Activated T-helper 1 cell treated with anti-CD3 and anti-CD28 coated beads, Interleukin-2, amount 50 U/mL, for 16 hours (primary cell): ENCODE data around the gene YIPF4.
"Not testable (repeated sequence)": the region's sequence is repeated elsewhere in the genome, so short reads cannot be mapped to it uniquely, and the experiment has no call there.

Source experiments
- DNase-seq, 2 donors: peaks; one replicate each; pipeline ENCODE4 v3.0.0-alpha.2; 2020; ENCODE audit warnings: low read depth in 1 of 2, low spot score in 1 of 2

The YIPF4 gene

DNA sequence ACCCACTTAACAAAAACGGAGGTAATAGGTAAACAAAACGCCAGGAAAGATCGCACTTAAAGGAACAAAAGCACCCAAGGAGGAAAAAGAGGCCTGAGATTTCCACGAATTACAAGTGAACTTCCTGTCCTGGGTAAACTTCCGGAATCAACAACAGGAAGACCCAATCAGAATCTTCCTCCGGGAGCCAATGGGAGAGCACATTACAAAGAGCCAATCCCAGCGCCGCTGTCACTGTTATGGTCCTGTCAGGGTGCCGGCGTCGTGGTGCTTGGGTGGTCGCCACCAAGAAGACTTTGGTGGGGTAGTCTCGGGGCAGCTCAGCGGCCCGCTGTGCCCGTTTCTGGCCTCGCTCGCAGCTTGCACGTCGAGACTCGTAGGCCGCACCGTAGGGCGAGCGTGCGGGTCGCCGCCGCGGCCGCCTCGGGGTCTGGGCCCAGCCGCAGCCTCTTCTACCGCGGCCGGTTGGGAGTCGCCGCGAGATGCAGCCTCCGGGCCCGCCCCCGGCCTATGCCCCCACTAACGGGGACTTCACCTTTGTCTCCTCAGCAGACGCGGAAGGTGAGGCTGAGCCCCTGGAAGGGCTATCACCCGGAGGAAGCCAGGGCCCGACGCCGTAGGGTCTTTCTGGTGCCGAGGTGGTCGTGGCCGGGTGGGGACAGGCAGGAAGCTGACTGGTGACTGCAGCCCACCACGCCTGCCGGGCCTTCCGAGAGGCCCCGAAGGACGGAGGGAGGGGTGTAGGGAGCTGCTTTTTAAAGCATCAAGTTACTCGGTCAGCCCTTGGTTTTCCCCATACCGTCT lies at the start of gene YIPF4:
TSS of gene YIPF4 (plus strand) at position 231 of the 804 bp plus-strand sequence. CDS start at position 483, 252 bp downstream.
- DNase-seq, result peak; percentile 71 to 75

DNA sequence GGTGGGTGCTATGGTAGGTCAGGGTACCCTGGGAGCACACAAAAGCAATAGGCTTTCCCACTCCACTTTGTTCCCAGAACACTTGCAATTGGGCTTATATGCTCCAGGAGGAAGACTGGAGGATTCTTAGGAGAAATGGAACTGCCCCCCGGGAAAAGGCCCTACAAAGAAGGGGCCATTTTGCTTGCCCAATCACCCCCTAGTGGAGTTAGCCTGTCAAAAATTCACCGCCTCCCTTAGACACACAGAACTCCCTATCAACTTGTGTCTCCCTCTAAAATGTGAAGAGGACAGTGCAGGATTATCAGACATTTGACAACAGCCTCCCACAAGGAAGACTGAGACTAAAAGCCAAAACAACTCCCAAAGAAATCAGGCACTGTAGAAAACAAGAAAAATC lies 49.5 kb upstream of the YIPF4 start:
- DNase-seq, result no peak

DNA sequence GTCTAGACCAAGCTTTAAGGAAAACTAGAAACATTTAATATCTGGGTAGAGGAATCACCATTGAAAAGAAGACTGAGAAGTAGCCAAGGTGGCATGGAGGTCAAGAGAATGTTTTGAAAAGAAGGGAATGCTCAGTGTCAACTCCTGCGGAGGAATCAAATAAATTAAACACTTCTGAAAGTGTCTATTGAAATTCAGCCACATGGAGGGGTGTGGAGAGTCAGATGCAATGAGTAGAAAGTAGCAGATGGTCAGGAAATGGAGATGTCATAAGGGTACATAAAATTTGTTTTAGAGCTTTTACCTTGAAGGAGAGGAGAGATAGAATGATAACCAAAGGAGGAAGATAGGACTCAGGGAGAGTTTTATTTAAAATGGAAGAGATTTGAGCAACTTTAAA lies 48.1 kb upstream of the YIPF4 start:
- DNase-seq, result no peak

DNA sequence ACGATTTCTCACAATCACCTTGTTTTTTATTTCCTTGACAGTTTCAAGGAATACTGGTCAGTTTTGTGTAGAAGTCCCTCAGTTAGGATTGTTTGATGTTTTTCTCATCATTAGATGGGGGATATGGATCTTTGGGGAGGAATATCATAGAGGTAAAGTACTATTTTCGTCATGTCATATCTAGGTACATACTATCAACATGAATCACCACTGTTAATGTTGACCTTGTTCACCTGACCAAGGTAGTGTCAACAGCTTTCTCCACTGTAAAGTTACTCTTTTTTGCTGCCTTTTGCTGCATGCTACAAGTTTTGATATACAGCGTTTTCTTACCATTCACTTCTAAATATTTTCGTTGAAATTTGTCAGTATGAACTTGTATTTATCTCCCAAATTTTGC lies 45.7 kb upstream of the YIPF4 start:
- DNase-seq, result no peak

DNA sequence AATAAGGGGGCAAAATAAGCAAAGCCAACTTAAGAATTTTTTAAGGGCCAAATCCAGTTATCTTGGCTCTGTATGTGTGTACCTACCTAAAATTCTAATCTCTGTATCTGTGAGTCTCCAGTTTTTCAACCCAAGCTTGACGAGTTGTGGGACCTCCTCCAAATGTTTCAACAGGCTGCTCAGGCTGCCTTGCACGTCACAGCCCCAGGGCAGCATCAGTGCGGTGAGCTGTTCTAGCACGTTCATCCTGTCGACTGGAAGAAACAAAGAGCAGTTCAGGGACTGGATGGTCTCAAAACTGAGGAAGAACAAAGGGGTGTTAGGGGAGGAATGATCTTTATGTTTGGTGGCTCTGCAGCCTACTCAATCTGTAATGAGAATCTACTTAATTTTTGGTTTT lies 42.4 kb upstream of the YIPF4 start:
- DNase-seq, result no peak

DNA sequence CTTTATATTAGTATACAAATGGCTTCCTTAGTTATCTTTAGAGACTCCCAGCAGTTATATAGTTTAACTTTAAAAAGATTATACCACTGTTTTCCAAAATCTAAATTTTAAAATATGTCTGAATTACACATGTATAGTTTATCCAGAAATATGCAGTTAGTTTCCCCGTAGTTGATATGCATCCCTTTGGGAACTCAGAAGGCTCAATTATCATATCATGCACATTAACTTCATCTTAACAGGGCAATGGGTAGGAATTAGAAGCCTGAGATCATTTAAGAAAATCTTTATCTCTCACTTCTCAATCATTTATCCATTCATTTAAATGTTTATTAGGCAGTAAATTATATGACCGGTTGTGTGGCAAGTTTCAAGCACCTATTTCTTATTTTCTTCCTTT lies 40.2 kb upstream of the YIPF4 start:
- no peak for DNase-seq

DNA sequence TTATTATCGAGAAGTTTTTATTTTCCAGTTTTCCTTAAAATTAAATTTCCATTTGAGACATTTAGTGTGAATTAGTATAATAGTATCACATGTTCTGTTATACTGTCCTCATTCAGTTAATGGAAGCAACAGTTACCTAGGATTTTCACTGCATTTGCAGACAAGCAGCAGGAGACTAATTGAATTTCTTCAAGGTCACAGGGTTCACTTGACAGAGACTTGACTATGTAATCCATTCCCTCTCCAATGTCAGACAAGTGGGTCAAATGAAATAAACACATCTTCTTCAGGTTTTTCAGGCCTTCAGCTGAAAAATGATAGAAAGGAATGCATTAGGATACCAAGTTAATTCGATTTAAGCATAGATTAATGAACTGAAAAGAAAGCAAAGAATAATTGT lies 39.7 kb upstream of the YIPF4 start:
- no peak for DNase-seq

DNA sequence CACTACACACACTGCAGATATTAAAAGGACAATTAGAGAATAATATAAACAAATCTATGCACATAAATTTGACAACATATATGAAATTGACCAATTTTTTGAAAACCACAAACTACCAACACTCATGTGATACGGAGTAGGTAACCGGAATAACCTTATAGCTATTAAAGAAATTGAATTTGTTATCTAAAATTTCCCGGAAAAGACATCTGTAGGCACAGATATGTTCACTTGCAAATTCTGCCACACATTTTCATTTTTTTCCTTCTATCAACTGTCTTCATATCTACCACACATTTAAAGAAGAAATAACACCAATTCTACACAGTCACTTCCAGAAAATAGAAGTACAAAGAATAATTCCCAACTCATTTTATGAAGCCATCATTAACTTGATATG lies 35.4 kb upstream of the YIPF4 start:
- no peak for DNase-seq

DNA sequence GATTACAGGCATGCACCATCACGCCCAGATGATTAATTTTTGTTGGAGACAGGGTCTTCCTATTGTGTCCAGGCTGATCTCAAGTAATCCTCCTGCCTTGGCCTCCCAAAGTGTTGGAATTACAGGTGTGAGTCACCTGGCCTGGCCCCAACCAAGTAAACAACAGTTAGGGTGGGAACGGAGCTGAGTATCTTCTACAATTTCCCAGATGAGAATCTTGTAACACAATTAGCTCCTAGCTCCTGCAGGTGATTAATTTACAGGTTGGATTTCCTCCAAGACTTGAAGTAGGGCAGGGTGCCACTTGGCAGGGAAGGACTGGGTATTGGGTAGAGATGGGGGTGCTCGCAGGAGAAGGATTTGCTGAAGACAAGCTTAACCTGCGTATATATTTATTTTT lies 30.8 kb upstream of the YIPF4 start:
- no peak for DNase-seq

DNA sequence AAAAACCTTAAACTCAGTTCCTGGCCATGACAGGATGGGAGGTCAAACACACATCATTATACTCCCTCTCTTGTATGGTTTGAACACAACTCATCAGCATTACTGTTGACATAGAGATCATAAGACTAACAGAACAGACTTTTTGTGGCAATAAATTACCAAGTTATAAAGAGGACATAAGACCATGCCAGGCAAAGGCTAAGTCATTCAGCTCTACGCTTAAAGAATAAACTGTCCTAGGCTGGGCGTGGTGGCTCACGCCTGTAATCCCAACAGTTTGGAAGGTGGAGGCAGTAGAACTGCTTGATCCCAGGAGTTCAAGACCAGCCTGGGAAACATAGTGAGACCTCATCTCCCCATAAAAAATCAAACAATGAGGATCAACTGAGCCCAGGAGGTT lies 29.4 kb upstream of the YIPF4 start:
- no peak for DNase-seq

DNA sequence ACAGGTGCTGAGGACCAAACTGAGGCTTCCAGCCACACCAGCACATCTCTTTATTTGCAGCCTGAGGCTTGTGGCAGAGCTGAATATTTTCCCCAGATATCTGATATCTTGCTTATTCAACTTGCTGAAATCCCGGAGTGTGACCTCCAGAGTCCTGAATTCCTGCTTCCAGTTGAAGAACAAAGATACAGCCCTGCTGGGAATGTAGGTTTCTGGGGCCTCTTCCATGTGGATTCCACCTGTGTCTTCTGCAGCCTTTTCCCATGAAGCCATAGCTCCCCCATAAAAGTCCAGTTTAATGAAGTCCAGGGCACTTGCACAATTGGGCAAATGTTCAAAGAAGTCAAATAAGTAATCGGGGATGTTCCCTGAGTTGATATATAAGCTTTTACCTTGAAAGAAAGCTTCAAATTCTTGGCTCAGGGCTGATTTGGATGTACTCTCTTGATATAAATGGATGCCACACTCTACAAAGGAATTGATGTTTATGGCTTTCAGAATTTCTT lies 27.9 kb upstream of the YIPF4 start:
- no peak for DNase-seq

DNA sequence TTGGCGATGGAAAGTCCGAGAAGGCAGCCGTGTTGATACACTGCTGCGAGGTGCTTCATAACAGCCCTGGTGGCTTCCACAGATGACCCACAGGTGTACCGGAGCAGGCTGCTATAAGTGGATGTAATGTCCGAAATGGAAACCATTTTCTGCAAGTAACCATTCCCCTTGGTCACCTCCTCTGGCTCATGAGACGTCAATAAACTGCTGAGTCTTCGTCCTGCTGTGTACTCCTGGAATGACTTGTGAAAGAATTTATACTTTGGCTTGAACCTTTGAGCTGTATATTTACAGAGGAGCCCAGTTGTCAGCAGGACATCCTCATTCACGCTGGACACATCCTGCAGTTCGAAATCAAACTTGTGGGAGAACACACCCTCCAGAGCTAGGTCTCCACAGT lies 27.4 kb upstream of the YIPF4 start:
- DNase-seq, result no peak

DNA sequence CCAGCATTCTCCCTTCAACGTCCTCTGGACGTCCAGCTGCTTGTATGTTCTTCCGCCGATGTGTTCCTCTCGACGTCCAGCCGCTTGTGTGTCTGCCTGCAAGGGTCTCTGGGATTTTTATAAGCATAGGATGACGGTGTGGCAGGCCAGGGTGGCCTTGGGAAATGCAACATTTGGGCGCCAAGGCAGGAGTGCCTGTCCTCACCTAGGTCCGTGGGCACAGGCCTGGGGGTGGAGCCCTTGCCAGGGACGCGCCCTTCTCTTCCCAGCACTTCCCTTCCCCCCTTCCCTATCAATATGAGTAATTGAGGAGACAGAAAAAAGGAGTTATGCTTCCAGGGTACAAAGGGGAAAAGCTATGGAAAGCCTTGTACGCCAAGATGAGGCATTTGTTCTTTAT lies 19.5 kb upstream of the YIPF4 start:
- no peak for DNase-seq

DNA sequence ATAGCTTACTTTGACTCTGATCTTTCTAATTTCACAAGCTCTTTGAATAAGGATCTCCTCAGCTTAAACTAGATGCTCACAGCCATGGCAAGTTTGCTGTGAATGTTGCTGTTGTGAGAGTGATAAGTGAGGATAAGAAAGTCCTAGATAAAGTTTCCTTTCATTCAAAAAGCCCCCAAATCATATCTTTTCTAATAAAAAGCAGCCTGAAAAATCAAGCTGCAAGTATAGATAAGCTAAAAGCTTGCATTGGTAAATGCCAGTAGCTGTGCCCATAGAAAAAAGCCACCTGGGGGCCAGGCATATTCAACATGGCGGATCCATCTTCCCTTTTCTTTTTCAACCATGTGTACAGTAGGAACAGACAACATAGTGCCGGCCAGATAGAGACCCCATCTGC lies 17.3 kb upstream of the YIPF4 start:
- no peak for DNase-seq

DNA sequence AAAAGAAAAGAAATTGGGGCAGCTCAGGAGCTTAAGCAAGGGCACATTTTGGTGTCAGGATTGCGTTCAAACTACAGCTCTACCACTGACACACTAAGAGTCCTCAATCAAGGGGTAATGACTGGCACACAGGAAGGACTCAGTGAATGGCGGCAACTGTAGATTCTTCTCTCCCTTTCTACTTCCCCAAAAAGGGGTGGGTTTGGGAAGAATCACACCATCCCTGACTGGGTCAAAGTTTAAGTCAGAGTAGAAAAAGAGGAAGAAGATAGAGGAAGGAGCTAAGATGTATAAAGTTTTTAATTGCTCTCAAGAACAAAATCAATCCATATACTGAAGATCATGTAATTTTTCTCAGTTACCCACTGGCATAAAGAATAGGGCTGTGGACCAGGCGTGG lies 15.6 kb upstream of the YIPF4 start:
- no peak for DNase-seq

DNA sequence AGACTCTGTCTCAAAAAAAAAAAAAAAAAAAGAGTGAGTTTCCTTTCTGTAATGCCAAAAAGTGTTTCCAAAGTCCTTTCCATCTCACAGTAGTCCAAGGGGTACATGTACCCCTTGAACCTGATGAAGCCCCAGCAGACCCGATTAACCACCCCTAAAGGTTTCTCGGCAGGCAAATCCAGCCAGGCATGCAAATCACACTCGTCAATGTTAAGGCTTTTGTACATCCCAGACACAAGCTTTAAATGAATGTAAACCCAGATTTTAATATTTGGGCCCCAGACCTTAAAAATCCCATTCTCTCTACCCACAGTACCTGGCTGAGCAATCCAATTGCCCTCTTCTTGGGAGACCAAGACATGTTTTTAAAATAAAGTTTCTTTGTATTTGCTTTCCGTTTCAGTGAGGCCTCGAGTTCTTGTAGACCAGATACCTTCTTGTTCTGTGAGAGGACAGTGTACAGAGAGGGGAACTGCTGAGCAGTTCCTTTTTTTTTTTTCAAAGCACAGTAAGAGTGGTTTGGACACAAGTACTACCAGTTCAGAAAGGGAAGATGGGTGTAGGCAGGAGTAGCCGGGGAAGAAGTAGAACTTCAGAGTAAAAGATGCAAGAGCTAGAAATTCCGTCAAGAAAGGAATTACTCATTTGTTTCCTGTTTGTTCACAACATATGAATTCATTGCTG lies 13.1 kb upstream of the YIPF4 start, which contains the start of gene NLRC4:
TSS of gene NLRC4 (minus strand) at position 465 of the 684 bp plus-strand sequence. CDS start 8,111 bp downstream, outside the sequence.
- DNase-seq, result no peak

DNA sequence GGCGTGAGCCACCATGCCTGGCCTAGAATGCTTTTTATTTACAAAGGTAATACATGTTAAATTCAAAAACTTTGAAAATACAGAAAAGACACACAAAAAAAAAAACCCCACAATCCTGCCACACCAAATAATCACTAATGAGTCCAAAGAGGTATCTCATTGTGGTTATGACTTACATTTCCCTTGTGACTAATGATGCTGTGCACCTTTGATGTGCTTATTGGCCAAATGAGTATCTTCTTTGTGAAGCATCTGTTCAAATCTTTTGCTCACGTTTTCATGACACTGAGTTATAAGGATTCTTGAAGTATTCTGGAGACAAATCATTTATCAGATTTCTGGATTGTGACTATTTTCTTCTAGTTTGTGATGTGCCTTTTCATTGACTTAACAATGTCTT lies 6.6 kb upstream of the YIPF4 start:
- DNase-seq, result no peak

DNA sequence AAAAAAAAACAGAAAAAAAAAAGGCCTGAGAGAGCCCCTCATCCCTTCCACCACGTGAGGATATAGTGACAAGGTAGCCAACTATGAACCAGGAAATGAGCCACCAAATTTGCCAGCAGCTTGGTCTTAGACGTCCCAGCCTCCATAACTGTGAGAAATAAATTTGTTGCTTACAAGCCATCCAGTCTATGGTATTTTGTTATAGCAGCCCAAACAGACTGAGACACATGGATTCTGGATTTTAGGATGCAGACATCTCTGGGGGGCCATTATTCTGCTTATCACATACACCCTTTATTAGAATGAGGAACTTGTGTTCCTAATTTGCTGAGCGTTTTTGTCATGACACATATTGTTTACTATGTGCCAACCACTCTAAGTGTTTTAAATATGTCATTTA lies 5.4 kb upstream of the YIPF4 start:
- no peak for DNase-seq

DNA sequence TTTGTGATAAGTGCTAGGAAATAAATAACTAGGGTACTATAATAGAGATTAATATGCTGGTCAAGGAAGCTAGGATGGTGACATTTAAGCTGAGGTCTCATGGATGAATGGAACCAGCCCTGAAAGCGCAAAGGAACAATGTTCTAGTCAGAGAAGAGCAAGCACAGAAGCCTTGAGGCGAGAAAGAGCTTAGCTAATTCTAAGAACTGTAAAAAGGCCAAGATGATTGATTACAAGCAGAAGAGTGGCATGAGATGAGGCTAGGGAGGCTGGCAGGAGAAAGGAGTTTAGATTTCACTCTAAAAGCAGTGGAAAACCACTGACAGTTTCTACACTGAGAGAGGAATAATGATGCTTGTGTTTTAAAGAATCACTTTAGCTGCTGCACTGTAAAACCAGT lies 3.4 kb upstream of the YIPF4 start:
- no peak for DNase-seq

DNA sequence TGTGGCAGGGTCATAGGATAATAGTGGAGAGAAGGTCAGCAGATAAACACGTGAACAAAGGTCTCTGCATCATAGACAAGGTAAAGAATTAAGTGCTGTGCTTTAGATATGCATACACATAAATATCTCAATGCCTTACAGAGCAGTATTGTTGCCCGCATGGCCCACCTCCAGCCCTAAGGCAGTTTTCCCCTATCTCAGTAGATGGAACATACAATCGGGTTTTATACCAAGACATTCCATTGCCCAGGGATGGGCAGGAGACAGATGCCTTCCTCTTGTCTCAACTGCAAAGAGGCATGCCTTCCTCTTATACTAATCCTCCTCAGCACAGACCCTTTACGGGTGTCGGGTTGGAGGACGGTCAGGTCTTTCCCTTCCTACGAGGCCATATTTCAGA lies 1.9 kb upstream of the YIPF4 start:
- DNase-seq, result not testable (repeated sequence)

DNA sequence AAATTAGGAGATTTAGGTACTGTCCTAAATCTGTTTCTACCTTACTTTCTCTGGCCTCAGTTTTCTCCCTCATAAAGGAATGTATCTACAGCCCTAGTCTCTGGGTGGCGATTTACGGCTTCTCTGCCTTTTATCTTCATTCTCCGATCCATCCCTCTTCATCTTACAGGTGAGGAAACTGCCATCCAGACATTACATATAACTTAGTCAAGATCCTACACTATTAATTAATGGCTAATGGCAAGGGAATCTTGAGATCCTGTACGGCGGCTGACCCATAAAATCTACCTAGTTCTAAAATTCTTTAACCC lies 386 bp upstream of the YIPF4 start:
- DNase-seq, result no peak

DNA sequence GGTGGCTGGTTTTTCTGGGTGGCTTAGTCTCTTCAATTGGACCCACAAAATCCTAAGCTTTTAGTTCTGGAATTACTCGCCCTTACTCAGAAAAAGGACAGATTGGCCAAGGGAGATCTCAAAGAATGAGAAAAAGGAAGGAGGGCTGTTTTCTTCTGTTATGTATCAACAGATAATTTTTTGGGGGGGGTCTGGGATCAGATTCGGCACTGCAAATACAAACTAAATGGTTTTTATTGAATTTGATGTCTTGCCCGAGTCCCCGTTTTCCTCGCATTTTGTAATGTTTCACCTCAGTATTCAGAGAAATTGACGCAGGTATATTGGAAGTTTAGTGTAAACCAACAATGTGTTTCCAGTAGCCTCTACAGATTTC lies 762 bp downstream of the YIPF4 start:
- DNase-seq, result no peak

DNA sequence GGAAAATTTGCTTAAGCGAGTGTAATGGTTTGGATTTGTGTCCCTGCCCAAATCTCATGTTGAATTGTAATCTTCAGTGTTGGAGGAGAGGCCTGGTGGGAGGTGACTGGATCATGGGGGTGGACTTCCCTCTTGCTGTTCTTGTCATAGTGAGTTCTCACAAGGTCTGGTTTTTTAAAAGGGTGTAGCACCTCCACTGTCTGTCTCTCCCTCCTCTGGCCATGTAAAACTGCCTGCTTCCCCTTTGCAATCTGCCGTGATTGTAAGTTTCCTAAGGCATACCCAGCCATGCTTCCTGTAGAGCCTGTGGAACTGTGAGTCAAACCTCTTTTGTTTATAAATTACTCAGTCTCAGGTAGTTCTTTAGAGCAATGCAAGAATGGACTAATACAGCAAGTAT lies 6.6 kb downstream of the YIPF4 start:
- no peak for DNase-seq
